ENCODE results near the gene POSTN. TPM values are rescaled to one million over a fixed set of nuclear protein-coding genes. Genes with fewer than 3 reads are reported as not detected.
"Not testable (repeated sequence)": the region's sequence is repeated elsewhere in the genome, so short reads cannot be mapped to it uniquely, and the experiment has no call there.

The POSTN gene
- total RNA-seq, 2 experiments from 2014 or later, result not detected

- Mint-ChIP-seq H3K27me3 (no peaks in the 10 kb centered on the region), H3K36me3 (no peaks in the 10 kb centered on the region), H3K4me1 (no peaks in the 10 kb centered on the region), H3K9me3 (peaks cover 14% of the 10 kb centered on the region), H3K27ac (no peak overlapping the region), H3K4me3 (no peak overlapping the region)
- no peak for DNase-seq
Measured at GRCh38 chr13:37560526-37560925, 38.0 kb downstream of the POSTN start.

GRCh38 chr13:37558766-37559165 is 39.8 kb downstream of the POSTN start:
- peaks cover 20% of the 10 kb centered on the region for H3K9me3 Mint-ChIP-seq
- not testable (repeated sequence) for H3K27me3 Mint-ChIP-seq, H3K27ac Mint-ChIP-seq, H3K4me1 Mint-ChIP-seq, H3K4me3 Mint-ChIP-seq, DNase-seq, H3K36me3 Mint-ChIP-seq

- Mint-ChIP-seq H3K4me3 (no peak overlapping the region), H3K9me3 (peaks cover 7% of the 10 kb centered on the region), H3K4me1 (no peaks in the 10 kb centered on the region), H3K27me3 (no peaks in the 10 kb centered on the region), H3K27ac (no peak overlapping the region), H3K36me3 (no peaks in the 10 kb centered on the region)
- DNase-seq, result no peak
Measured at GRCh38 chr13:37546087-37546486, 52.5 kb downstream of the POSTN start.

- H3K36me3 Mint-ChIP-seq, result no peaks in the 10 kb centered on the region
- no peak overlapping the region for H3K4me3 Mint-ChIP-seq
- H3K27me3 Mint-ChIP-seq, result no peaks in the 10 kb centered on the region
- peaks cover 4% of the 10 kb centered on the region for H3K9me3 Mint-ChIP-seq
- no peak overlapping the region for H3K27ac Mint-ChIP-seq
- no peaks in the 10 kb centered on the region for H3K4me1 Mint-ChIP-seq
- no peak for DNase-seq
Measured at GRCh38 chr13:37544995-37545394, 53.6 kb downstream of the POSTN start.

DNA sequence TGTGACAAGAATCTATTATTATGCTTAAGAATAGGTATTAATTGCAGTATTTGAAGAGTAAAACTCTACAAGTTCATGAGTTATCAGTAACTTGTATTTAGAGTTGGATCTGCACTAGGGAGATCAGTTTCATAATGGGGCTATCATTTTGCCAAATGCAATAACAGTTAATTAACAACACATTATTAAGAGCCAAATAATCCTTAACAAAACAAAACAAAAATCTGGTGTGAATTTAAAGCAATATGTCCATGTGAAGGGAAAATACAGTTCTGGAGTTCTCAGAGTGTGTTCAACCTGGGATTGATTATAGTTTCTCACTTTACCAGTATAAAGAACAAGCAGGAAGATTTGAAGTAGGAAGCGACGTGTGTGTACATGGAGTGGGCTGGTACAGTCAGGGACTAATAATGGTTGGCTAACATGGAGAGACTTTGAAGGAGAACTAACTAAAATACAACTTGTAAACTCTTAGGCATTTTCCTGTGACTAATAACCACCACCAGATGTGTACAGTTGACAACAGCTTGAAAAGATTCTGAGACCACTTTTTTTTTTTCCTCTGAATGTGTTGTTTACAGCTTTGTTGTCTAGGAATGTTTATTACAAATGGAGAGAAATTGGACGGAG is 58.5 kb downstream of the POSTN start:
- no peaks in the 10 kb centered on the region for H3K4me1 Mint-ChIP-seq
- H3K27me3 Mint-ChIP-seq, result no peaks in the 10 kb centered on the region
- no peak overlapping the region for H3K27ac Mint-ChIP-seq
- H3K4me3 Mint-ChIP-seq, result no peak overlapping the region
- DNase-seq, result no peak
- H3K9me3 Mint-ChIP-seq, result peaks cover 4% of the 10 kb centered on the region
- H3K36me3 Mint-ChIP-seq, result no peaks in the 10 kb centered on the region

DNA sequence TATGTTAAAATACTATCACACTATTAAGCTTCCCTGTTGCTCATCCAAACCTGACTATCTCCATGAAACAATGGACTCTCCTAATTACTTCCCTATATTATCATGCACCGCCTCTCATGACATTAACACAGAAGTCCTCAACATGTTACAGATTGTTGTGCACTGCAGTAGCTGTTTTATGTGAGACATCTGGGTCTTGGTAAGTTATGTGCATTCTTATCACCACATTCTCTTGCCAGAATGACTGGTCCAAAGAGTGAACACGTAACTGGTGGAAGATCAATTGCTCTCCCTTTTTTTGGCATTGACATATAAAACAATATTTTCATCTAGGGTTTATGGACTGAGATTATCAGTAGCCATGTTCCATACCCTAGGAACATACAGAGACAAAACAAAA is 59.4 kb downstream of the POSTN start:
- Mint-ChIP-seq H3K4me1 (no peaks in the 10 kb centered on the region), H3K27me3 (no peaks in the 10 kb centered on the region), H3K4me3 (no peak overlapping the region), H3K36me3 (no peaks in the 10 kb centered on the region), H3K27ac (no peak overlapping the region), H3K9me3 (peaks cover 6% of the 10 kb centered on the region)
- DNase-seq, result no peak

DNA sequence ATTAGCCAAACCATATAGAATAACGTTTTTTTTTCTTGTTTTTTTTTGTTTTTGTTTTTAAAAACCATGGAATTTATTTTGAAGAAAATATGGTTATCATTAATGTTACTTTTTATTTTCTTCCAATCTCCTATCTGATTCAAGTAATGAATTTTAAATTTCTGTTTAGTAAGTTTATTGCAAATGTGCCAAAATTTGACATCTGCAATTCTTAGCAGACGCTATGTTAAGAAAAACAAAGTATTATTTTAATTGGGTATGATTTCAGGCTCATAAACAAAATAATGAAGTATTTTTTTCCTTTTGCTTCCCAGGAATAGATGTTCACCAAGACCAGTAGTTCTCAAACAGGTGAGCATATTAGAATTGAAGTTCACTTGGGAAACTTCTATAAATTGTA is 63.1 kb downstream of the POSTN start:
- Mint-ChIP-seq H3K27ac (no peak overlapping the region), H3K9me3 (peaks cover 10% of the 10 kb centered on the region), H3K36me3 (no peaks in the 10 kb centered on the region), H3K27me3 (no peaks in the 10 kb centered on the region), H3K4me1 (no peaks in the 10 kb centered on the region), H3K4me3 (no peak overlapping the region)
- no peak for DNase-seq

GRCh38 chr13:37534676-37535075 is 63.9 kb downstream of the POSTN start:
- H3K27me3 Mint-ChIP-seq, result no peaks in the 10 kb centered on the region
- no peaks in the 10 kb centered on the region for H3K36me3 Mint-ChIP-seq
- DNase-seq, result no peak
- H3K27ac Mint-ChIP-seq, result no peak overlapping the region
- H3K4me1 Mint-ChIP-seq, result no peaks in the 10 kb centered on the region
- H3K4me3 Mint-ChIP-seq, result no peak overlapping the region
- peaks cover 10% of the 10 kb centered on the region for H3K9me3 Mint-ChIP-seq

- no peak overlapping the region for H3K27ac Mint-ChIP-seq
- DNase-seq, result no peak
- H3K4me1 Mint-ChIP-seq, result no peaks in the 10 kb centered on the region
- H3K9me3 Mint-ChIP-seq, result peaks cover 10% of the 10 kb centered on the region
- peaks cover 1% of the 10 kb centered on the region for H3K36me3 Mint-ChIP-seq
- H3K4me3 Mint-ChIP-seq, result no peak overlapping the region
- no peaks in the 10 kb centered on the region for H3K27me3 Mint-ChIP-seq
Measured at GRCh38 chr13:37534181-37534580, 64.4 kb downstream of the POSTN start.

DNA sequence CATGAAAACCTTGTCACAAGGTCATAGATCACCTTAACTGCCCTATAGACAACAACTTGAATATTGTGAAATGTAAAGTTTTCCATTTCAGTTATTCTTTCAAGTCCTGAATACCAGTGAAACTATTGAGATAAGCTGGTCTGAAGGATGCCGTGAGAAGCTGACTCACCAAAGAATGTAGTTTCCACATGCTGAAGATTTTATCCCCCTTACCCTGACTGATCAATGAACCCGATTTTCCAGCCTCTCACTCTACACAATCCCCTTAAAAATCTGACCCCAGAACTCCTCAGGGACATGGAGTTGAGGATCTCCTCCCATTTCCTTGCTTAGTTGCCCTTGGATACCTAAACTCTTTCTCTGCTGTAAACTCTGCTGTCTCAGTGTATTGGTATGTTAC is 67.5 kb downstream of the POSTN start:
- Mint-ChIP-seq H3K4me3 (no peak overlapping the region), H3K36me3 (peaks cover 1% of the 10 kb centered on the region), H3K27ac (no peak overlapping the region), H3K9me3 (peaks cover 10% of the 10 kb centered on the region), H3K4me1 (no peaks in the 10 kb centered on the region), H3K27me3 (peaks cover 4% of the 10 kb centered on the region)
- no peak for DNase-seq

GRCh38 chr13:37529751-37530385 is 68.7 kb downstream of the POSTN start:
- Mint-ChIP-seq H3K4me1 (no peaks in the 10 kb centered on the region), H3K36me3 (peaks cover 1% of the 10 kb centered on the region), H3K4me3 (no peak overlapping the region), H3K27me3 (peaks cover 4% of the 10 kb centered on the region), H3K27ac (no peak overlapping the region), H3K9me3 (peaks cover 10% of the 10 kb centered on the region)
- DNase-seq, result no peak

GRCh38 chr13:37526710-37527473 is 71.7 kb downstream of the POSTN start:
- no peak for DNase-seq
- Mint-ChIP-seq H3K27ac (no peak overlapping the region), H3K9me3 (peaks cover 6% of the 10 kb centered on the region), H3K36me3 (peaks cover 1% of the 10 kb centered on the region), H3K4me3 (no peak overlapping the region), H3K4me1 (no peaks in the 10 kb centered on the region), H3K27me3 (peaks cover 4% of the 10 kb centered on the region)

- peaks cover 1% of the 10 kb centered on the region for H3K9me3 Mint-ChIP-seq
- DNase-seq, result no peak
- H3K4me1 Mint-ChIP-seq, result no peaks in the 10 kb centered on the region
- no peaks in the 10 kb centered on the region for H3K36me3 Mint-ChIP-seq
- no peak overlapping the region for H3K27ac Mint-ChIP-seq
- H3K27me3 Mint-ChIP-seq, result no peaks in the 10 kb centered on the region
- no peak overlapping the region for H3K4me3 Mint-ChIP-seq
Measured at GRCh38 chr13:37515226-37515625, 83.3 kb downstream of the POSTN start.
